RKO (cell line): Measurements from ENCODE around the gene SLPI.

Source experiments
- DNase-seq: peaks from one replicate; pipeline ENCODE4 v3.0.0-alpha.2; 2016; ENCODE audit warnings: low spot score

Gene SLPI

GRCh38 chr20:45269754-45270270, 15.4 kb upstream of the SLPI start:
- no peak for DNase-seq

GRCh38 chr20:45269056-45269455, 14.7 kb upstream of the SLPI start:
- DNase-seq, result no peak

GRCh38 chr20:45268531-45268930, 14.2 kb upstream of the SLPI start:
- no peak for DNase-seq

GRCh38 chr20:45266977-45267376, 12.6 kb upstream of the SLPI start:
- DNase-seq, result no peak

- DNase-seq, result no peak
Measured at GRCh38 chr20:45263556-45264266, 9.3 kb upstream of the SLPI start.

- no peak for DNase-seq
Measured at GRCh38 chr20:45258664-45259063, 4.3 kb upstream of the SLPI start.

GRCh38 chr20:45258259-45258658, 3.9 kb upstream of the SLPI start:
- DNase-seq, result no peak

GRCh38 chr20:45257711-45258110, 3.3 kb upstream of the SLPI start:
- DNase-seq, result no peak

GRCh38 chr20:45257161-45257560, 2.8 kb upstream of the SLPI start:
- DNase-seq, result no peak

GRCh38 chr20:45253261-45253660, 1.1 kb downstream of the SLPI start:
- DNase-seq, result no peak

GRCh38 chr20:45251884-45252560, 2.3 kb downstream of the SLPI start:
- no peak for DNase-seq

GRCh38 chr20:45248609-45249008, 5.8 kb downstream of the SLPI start:
- no peak for DNase-seq

- no peak for DNase-seq
Measured at GRCh38 chr20:45247865-45248264, 6.5 kb downstream of the SLPI start.

GRCh38 chr20:45246109-45246508, 8.3 kb downstream of the SLPI start:
- no peak for DNase-seq

GRCh38 chr20:45238139-45238538, 16.2 kb downstream of the SLPI start:
- no peak for DNase-seq

- DNase-seq, result no peak
Measured at GRCh38 chr20:45235995-45236394, 18.4 kb downstream of the SLPI start.

GRCh38 chr20:45230631-45231030, 23.7 kb downstream of the SLPI start:
- no peak for DNase-seq

- peak; percentile 48 for DNase-seq
Measured at GRCh38 chr20:45229264-45230056, 24.9 kb downstream of the SLPI start.

- DNase-seq, result no peak
Measured at GRCh38 chr20:45226287-45226686, 28.1 kb downstream of the SLPI start.

GRCh38 chr20:45223136-45223535, 31.2 kb downstream of the SLPI start:
- DNase-seq, result no peak

GRCh38 chr20:45221076-45221475, 33.3 kb downstream of the SLPI start, which contains the start of gene SEMG2:
TSS of gene SEMG2 (plus strand) at chr20:45221373. CDS start at chr20:45221390, 17 bp downstream.
- no peak for DNase-seq

- no peak for DNase-seq
Measured at GRCh38 chr20:45218636-45219035, 35.7 kb downstream of the SLPI start.

- DNase-seq, result no peak
Measured at GRCh38 chr20:45218124-45218523, 36.2 kb downstream of the SLPI start.
